Sigmoid colon (tissue), 4 donors: ENCODE results near the gene SHANK1.

Source experiments
- CTCF ChIP-seq, 4 experiments: fragments of 450-650 bp in 3 of 4; fragments of 200-600 bp in 1 of 4; IDR thresholded peaks; one replicate each; pipeline ENCODE4 v1.5.1; 2016 to 2019; ENCODE audit warnings: antibody characterized with exemption in 4 of 4, mild to moderate bottlenecking in 3 of 4, moderate library complexity in 2 of 4
- POLR2A ChIP-seq, 2 donors: fragments of 450-650 bp; IDR thresholded peaks; one replicate each; pipeline ENCODE4 v1.6.1; 2016; ENCODE audit warnings: antibody characterized with exemption in 2 of 2, mild to moderate bottlenecking in 2 of 2, moderate library complexity in 2 of 2
- POLR2AphosphoS5 ChIP-seq, 4 donors: sonication (generic); formaldehyde crosslinking; IDR thresholded peaks; one replicate each; pipeline ENCODE4 v1.6.1; 2017; ENCODE audit warnings: antibody characterized with exemption in 4 of 4

- peak in 3 of 4 experiments; percentile 47 to 65 (median 49) for TF ChIP-seq CTCF (IDR thresholded peaks at IDR 0.05)
- no peak for TF ChIP-seq POLR2A (IDR thresholded peaks at IDR 0.05)
- no peak for TF ChIP-seq POLR2AphosphoS5 (IDR thresholded peaks at IDR 0.05)
Measured at GRCh38 chr19:50669302-50670101, 50.1 kb downstream of the SHANK1 start.
